Measurements from ENCODE around the gene TMEM256. TPM values are rescaled to one million over a fixed set of nuclear protein-coding genes. Genes with fewer than 3 reads are reported as not detected.

The TMEM256 gene
- total and polyA plus RNA-seq, 9 of the 15 experiments (the other 6 are each of a cell fraction or from before 2014, with no cell fraction given), result 43.4 to 177 (median 68.5) TPM

GRCh38 chr17:7374353-7374752 is 29.5 kb downstream of the TMEM256 start:
- intact Hi-C loops (cut with micrococcal nuclease) (no loop called here), in situ Hi-C loops (cut with MboI) (no loop called here)
- Histone ChIP-seq H3K9ac (ENCODE audit: insufficient read depth in 1 of 2, low read depth in 2 of 2, low read length in 2 of 2) (no peak overlapping the region), H3K36me3 (ENCODE audit: control insufficient read depth, insufficient read depth, low read length) (no peaks in the 10 kb centered on the region), H3K9me1 (ENCODE audit: control insufficient read depth, insufficient read depth, low read length) (no peaks in the 10 kb centered on the region), H3K4me3 (no peak overlapping the region), H3K79me2 (ENCODE audit: control insufficient read depth, insufficient read depth, low read length) (no peaks in the 10 kb centered on the region), H3K4me2 (ENCODE audit: insufficient read depth, low read length) (no peak overlapping the region), H4K20me1 (replicated peaks; ENCODE audit: control insufficient read depth, insufficient read depth, low read length) (no peaks in the 10 kb centered on the region), H3K9me3 (replicated peaks; ENCODE audit: control insufficient read depth, insufficient read depth, low read depth, low read length) (no peaks in the 10 kb centered on the region), H3K27me3 (ENCODE audit: control insufficient read depth in 2 of 2, insufficient read depth in 2 of 2, low read length in 2 of 2) (peaks cover 3 to 4% of the 10 kb centered on the region in 2 experiments; a peak in 1 of 5 replicates), H3K27ac (ENCODE audit: extremely low read depth, low read depth, low read length) (no peak overlapping the region), H3K4me1 (replicated peaks in 1 of 2; ENCODE audit: control insufficient read depth in 2 of 2, insufficient read depth in 2 of 2, low read length in 2 of 2) (no peaks in the 10 kb centered on the region; a peak in 1 of 5 replicates), H2AFZ (ENCODE audit: low read depth, low read length) (no peak overlapping the region)
- no TSS peak for BruUV-seq (replicated peaks)
- ATAC-seq (peak; percentile 33; the same call in 2 of the 3 replicates), FAIRE-seq (no peak), DNase-seq (ENCODE audit: extremely low read depth in 1 of 4, low spot score in 3 of 4) (no peak)
- WGBS (ENCODE audit: insufficient coverage, low coverage, missing lambda C conversion rate), result 0% methylated on average over 2 of the region's 2 CpGs
- POLR2A ChIA-PET, result interaction anchor here (1.8 kb wide), 1 partner anchor 111 kb away, joined by 4 read pairs; no protein-coding TSS in a partner anchor
- CTCF ChIA-PET (ENCODE audit: low intra/inter-chr PET ratio), result no interaction called here
- TF ChIP-seq TSHZ1 (CRISPR knock-in tag; IDR thresholded peaks at IDR 0.05) (no peak), ZNF583 (CRISPR knock-in tag; IDR thresholded peaks at IDR 0.05) (no peak), ZNF766 (CRISPR knock-in tag; conservative IDR thresholded peaks at IDR 0.05) (no peak), ETV6 (IDR thresholded peaks at IDR 0.05; ENCODE audit: borderline replicate concordance in 1 of 2, low read depth in 2 of 2, low read length in 1 of 2) (no peak), ETV6 (CRISPR knock-in tag; IDR thresholded peaks at IDR 0.05; ENCODE audit: borderline replicate concordance) (no peak), RBM39 (optimal IDR thresholded peaks at IDR 0.05; ENCODE audit: low read depth, low read length) (no peak), DIDO1 (tag; IDR thresholded peaks at IDR 0.05; ENCODE audit: low read depth) (no peak), HNRNPL (IDR thresholded peaks at IDR 0.05; ENCODE audit: low read depth, low read length) (no peak), SIX5 (IDR thresholded peaks at IDR 0.05; ENCODE audit: borderline replicate concordance in 1 of 2, insufficient read depth in 1 of 2, low read depth in 1 of 2, low read length in 2 of 2) (no peak), BHLHE40 (IDR thresholded peaks at IDR 0.05; ENCODE audit: low read length) (no peak), GMEB1 (CRISPR knock-in tag; IDR thresholded peaks at IDR 0.05) (no peak), ZFP30 (CRISPR knock-in tag; IDR thresholded peaks at IDR 0.05; ENCODE audit: borderline replicate concordance) (no peak), SMARCB1 (IDR thresholded peaks at IDR 0.05; ENCODE audit: insufficient read length, low read depth) (no peak), HMG20A (CRISPR knock-in tag; conservative IDR thresholded peaks at IDR 0.05) (no peak), CBFA2T3 (IDR thresholded peaks at IDR 0.05) (peak; percentile 60; the same call in 1 of the 2 replicates), TEAD1 (CRISPR knock-in tag; IDR thresholded peaks at IDR 0.05) (no peak), KDM1A (IDR thresholded peaks at IDR 0.05) (peak; percentile 47 to 61; a peak in 3 of 4 replicates), MEF2D (tag; conservative IDR thresholded peaks at IDR 0.05; ENCODE audit: low read depth) (peak; percentile 90)
